SK-N-SH (cell line): ENCODE measurements around the gene FRZB.

Experiments used
- CTCF ChIP-seq: fragments of 200-600 bp; sonication (generic); IDR thresholded peaks from 2 replicates; pipeline ENCODE4 v1.6.1; 2017; ENCODE audit warnings: antibody characterized with exemption, mild to moderate bottlenecking, moderate library complexity
- EP300 ChIP-seq, 2 experiments: IDR thresholded peaks; 2 replicates each; pipeline versions ENCODE4 v1.4.0 to v1.6.1; 2012; ENCODE audit warnings: borderline replicate concordance in 1 of 2, low read depth in 1 of 2, low read length in 1 of 2
- POLR2AphosphoS5 ChIP-seq: IDR thresholded peaks from 2 replicates; pipeline ENCODE4 v1.6.1; 2012; ENCODE audit warnings: low read depth, low read length
- RCOR1 ChIP-seq: fragments of 150-350 bp; IDR thresholded peaks from 2 replicates; pipeline ENCODE4 v1.6.1; 2017; ENCODE audit warnings: antibody characterized with exemption, low read length
- REST ChIP-seq: IDR thresholded peaks from 2 replicates; pipeline ENCODE4 v1.6.1; 2012; ENCODE audit warnings: mild to moderate bottlenecking, low read depth, low read length, moderate library complexity
- USF1 ChIP-seq: IDR thresholded peaks from 2 replicates; pipeline ENCODE4 v1.4.0; 2012; ENCODE audit warnings: low read depth, borderline replicate concordance

- no peak for TF ChIP-seq USF1
- no peak for TF ChIP-seq EP300 (IDR thresholded peaks at IDR 0.05; ENCODE audit: borderline replicate concordance in 1 of 2, low read depth in 1 of 2, low read length in 1 of 2)
- TF ChIP-seq CTCF = no peak
- no peak for TF ChIP-seq REST
- no peak for TF ChIP-seq POLR2AphosphoS5
- TF ChIP-seq RCOR1 = no peak
These were observed 19.3 kb upstream of the FRZB start for GRCh38 chr2:182885771-182886170.
